Measurements from ENCODE around the gene KMO. TPM values are rescaled to one million over a fixed set of nuclear protein-coding genes. Genes with fewer than 3 reads are reported as not detected.

KMO gene
- total RNA-seq, 4 donors from 2014 or later: 0.28 to 22.9 (median 4.5) TPM

GRCh38 chr1:241586905-241587512 lies 54.8 kb downstream of the KMO start:
- TF ChIP-seq CTCF (IDR thresholded peaks at IDR 0.05) (no peak), POLR2A (IDR thresholded peaks at IDR 0.05) (no peak)
- Histone ChIP-seq H3K27me3 (no peaks in the 10 kb centered on the region), H3K4me1 (no peaks in the 10 kb centered on the region), H3K9me3 (no peaks in the 10 kb centered on the region), H3K27ac (no peak overlapping the region), H3K36me3 (no peaks in the 10 kb centered on the region), H3K4me3 (no peak overlapping the region)
- DNase-seq: no peak
- intact Hi-C loops (cut with DNase I; ENCODE audit: low total_unique reads): no loop called here

GRCh38 chr1:241589521-241589920 lies 57.3 kb downstream of the KMO start:
- no peak overlapping the region for H3K27ac ChIP-seq
- TF ChIP-seq POLR2A (IDR thresholded peaks at IDR 0.05) (no peak), CTCF (IDR thresholded peaks at IDR 0.05) (no peak)
- intact Hi-C loops (cut with DNase I; ENCODE audit: low total_unique reads): no loop called here

GRCh38 chr1:241590719-241591118 lies 58.5 kb downstream of the KMO start:
- H3K36me3 ChIP-seq: no peaks in the 10 kb centered on the region
- H3K9me3 ChIP-seq: no peaks in the 10 kb centered on the region
- no peak for DNase-seq
- no peak overlapping the region for H3K27ac ChIP-seq
- H3K4me1 ChIP-seq: no peaks in the 10 kb centered on the region
- no peaks in the 10 kb centered on the region for H3K27me3 ChIP-seq
- intact Hi-C loops (cut with DNase I; ENCODE audit: low total_unique reads): no loop called here
- no peak overlapping the region for H3K4me3 ChIP-seq
- TF ChIP-seq POLR2A (IDR thresholded peaks at IDR 0.05): no peak
- no peak for TF ChIP-seq CTCF (IDR thresholded peaks at IDR 0.05)

More at GRCh38 chr1:241589521-241589920, 57.3 kb downstream of the KMO start:
- Histone ChIP-seq H3K36me3 (no peaks in the 10 kb centered on the region), H3K27me3 (no peaks in the 10 kb centered on the region), H3K9me3 (no peaks in the 10 kb centered on the region), H3K4me3 (no peak overlapping the region), H3K4me1 (no peaks in the 10 kb centered on the region)
- no peak for DNase-seq

- no peaks in the 10 kb centered on the region for H3K9me3 ChIP-seq
- DNase-seq: no peak
- H3K27me3 ChIP-seq: no peaks in the 10 kb centered on the region
Observed at GRCh38 chr1:241591317-241591716, 59.1 kb downstream of the KMO start.

GRCh38 chr1:241591736-241592135 lies 59.6 kb downstream of the KMO start:
- DNase-seq: no peak
- TF ChIP-seq POLR2A (IDR thresholded peaks at IDR 0.05): no peak
- TF ChIP-seq CTCF (IDR thresholded peaks at IDR 0.05): no peak
- no peaks in the 10 kb centered on the region for H3K9me3 ChIP-seq
- H3K27ac ChIP-seq: no peak overlapping the region
- no peak overlapping the region for H3K4me3 ChIP-seq
- H3K4me1 ChIP-seq: no peaks in the 10 kb centered on the region
- intact Hi-C loops (cut with DNase I; ENCODE audit: low total_unique reads): no loop called here
- no peaks in the 10 kb centered on the region for H3K27me3 ChIP-seq
- no peaks in the 10 kb centered on the region for H3K36me3 ChIP-seq

More at GRCh38 chr1:241591317-241591716, 59.1 kb downstream of the KMO start:
- H3K27ac ChIP-seq: no peak overlapping the region
- no peaks in the 10 kb centered on the region for H3K4me1 ChIP-seq
- intact Hi-C loops (cut with DNase I; ENCODE audit: low total_unique reads): no loop called here
- no peak overlapping the region for H3K4me3 ChIP-seq
- no peaks in the 10 kb centered on the region for H3K36me3 ChIP-seq
- no peak for TF ChIP-seq POLR2A (IDR thresholded peaks at IDR 0.05)
- TF ChIP-seq CTCF (IDR thresholded peaks at IDR 0.05): no peak

Data from uterus (tissue), 4 donors.